T-helper 1 cell treated with Interleukin-12 subunit alpha and Interleukin-12 subunit beta and Interleukin-4 antibody, amounts not matched to agents 30 ng/mL and 1 ng/mL, for 36 hours (primary cell): ENCODE data around the gene NFATC4. TPM values are rescaled to one million over a fixed set of nuclear protein-coding genes. Genes with fewer than 3 reads are reported as not detected.
"Not testable (repeated sequence)": the region's sequence is repeated elsewhere in the genome, so short reads cannot be mapped to it uniquely, and the experiment has no call there.

Source experiments
- intact Hi-C: fragments of 100-400 bp; cut with micrococcal nuclease; formaldehyde crosslinking; loops from one replicate; pipeline ENCODE4 v1.15.1; 2024
- total RNA-seq: library from RNA; stranded (reverse); gene quantifications from 2 replicates; pipeline ENCODE4 v1.2.3, GENCODE V29; 2022

Gene NFATC4
- total RNA-seq, 1 donor from 2014 or later = not detected

DNA sequence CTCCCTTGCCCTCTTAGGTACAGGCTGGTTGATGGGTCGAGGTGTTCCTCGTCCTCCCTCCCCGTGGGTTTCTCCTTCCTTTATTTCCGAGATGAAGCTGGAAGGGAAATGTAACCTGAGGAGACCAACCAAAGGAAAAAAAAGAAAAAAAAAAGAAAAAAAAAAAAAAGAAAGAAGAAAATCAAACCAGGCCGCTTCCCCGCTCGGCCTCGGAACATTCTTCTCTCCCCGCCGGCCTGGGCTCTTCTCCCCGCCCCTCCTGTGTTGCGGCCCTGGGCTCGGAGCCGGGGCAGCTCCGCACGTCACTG lies 1.6 kb upstream of the NFATC4 start:
- intact Hi-C loops = loop anchor here (2.0 to 5.0 kb wide), 2 partner anchors 34 to 46 kb away; no protein-coding TSS in a partner anchor

DNA sequence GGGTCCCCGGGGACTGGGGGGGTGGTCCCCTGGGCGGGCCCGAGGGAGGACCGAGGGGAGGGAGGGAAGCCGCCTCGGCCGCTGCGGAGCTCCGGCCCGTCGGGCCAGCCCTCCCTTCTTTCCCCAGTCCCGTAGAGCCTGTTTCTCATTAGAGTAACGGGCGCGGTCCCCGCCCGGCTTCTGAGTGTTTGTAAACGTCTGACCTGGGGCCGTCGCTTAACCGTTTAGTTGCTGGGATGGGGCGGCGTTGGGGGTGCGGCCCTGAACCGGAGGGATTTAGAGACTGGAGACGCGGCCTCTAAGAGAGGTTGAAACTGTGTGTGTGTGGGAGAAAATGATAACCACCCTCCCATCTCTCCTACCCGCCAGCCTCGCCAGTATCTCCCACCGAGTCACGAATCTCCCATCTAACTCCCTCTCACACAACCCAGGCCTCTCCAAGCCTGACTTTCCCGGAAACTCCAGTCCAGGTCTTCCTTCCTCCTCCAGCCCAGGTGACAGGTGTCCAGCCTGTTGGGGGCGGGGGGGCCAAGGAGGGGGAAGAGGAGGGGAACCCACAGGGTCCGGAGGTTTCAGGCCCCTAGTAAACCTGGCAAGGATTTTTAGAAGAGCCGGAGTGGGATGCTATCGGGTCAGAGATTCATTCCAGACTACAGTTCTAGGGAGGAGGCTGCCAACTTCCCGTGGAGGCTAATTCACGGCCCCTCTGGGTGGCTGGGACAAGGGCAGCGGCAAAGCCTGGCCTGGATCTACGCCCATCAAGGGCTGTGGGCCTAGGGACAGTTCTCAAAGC lies 1.1 kb upstream of the NFATC4 start:
- intact Hi-C loops = loop anchor here (2.0 to 5.0 kb wide), 2 partner anchors 34 to 45 kb away; no protein-coding TSS in a partner anchor

DNA sequence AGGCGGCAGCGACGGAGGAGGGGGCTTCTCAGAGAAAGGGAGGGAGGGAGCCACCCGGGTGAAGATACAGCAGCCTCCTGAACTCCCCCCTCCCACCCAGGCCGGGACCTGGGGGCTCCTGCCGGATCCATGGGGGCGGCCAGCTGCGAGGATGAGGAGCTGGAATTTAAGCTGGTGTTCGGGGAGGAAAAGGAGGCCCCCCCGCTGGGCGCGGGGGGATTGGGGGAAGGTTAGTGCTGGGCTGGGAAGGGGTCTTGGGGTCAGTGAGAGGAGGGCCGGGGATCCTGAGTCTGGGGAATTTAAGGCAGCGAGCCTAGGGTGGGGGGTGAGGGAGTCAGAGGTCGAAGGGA lies 203 bp downstream of the NFATC4 start:
- intact Hi-C loops = loop anchor here (5.0 kb wide), 1 partner anchor 44 kb away; no protein-coding TSS in a partner anchor

DNA sequence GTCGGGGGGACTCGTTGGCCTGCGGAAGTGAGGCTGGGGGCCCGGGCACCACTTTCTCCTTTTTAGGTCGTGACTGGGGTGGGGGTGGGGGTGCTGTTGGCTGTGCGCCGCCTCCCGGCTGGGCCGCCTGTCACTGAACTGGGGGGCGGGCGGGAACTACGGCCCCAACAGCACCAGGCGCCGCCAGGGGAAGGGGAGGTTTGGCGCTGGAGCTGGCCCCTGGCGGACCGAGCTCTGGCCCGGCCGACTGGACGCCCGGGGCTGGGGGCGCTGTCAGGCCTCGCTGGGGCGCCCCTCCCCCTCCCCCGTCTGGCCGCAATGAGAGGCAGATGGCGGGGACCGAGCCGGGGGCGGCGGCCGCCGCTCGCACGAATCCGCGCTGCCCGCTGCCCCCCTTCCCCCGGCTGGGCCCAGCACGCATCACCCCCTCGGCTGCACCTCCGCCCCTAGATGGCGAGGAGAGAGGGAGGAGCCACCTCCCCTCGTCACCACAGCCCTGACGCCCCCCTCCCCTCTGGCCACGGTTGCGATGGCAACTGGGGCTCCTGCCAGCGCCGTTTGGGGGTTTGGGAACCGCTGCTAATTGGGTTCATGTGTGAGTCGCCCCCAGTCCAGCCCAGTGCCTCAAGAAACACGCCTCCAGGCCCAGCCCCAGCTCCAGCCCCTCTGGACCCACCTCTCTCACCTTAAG lies 723 bp downstream of the NFATC4 start:
- intact Hi-C loops = loop anchor here (5.0 kb wide), 1 partner anchor 44 kb away; no protein-coding TSS in a partner anchor

DNA sequence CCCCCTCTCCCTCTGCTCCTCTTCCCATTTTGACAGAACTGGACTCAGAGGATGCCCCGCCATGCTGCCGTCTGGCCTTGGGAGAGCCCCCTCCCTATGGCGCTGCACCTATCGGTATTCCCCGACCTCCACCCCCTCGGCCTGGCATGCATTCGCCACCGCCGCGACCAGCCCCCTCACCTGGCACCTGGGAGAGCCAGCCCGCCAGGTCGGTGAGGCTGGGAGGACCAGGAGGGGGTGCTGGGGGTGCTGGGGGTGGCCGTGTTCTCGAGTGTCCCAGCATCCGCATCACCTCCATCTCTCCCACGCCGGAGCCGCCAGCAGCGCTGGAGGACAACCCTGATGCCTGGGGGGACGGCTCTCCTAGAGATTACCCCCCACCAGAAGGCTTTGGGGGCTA lies 1.5 kb downstream of the NFATC4 start:
- intact Hi-C loops = loop anchor here (5.0 kb wide), 1 partner anchor 43 kb away; no protein-coding TSS in a partner anchor

DNA sequence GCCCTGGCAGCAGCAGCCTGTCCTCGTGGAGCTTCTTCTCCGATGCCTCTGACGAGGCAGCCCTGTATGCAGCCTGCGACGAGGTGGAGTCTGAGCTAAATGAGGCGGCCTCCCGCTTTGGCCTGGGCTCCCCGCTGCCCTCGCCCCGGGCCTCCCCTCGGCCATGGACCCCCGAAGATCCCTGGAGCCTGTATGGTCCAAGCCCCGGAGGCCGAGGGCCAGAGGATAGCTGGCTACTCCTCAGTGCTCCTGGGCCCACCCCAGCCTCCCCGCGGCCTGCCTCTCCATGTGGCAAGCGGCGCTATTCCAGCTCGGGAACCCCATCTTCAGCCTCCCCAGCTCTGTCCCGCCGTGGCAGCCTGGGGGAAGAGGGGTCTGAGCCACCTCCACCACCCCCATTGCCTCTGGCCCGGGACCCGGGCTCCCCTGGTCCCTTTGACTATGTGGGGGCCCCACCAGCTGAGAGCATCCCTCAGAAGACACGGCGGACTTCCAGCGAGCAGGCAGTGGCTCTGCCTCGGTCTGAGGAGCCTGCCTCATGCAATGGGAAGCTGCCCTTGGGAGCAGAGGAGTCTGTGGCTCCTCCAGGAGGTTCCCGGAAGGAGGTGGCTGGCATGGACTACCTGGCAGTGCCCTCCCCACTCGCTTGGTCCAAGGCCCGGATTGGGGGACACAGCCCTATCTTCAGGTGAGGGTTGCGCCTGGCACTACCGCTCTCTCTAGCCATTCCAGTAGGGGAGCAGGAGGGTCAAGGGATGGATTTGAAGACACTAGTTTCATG lies 2.1 kb downstream of the NFATC4 start:
- intact Hi-C loops = loop anchor here (5.0 kb wide), 1 partner anchor 42 kb away; no protein-coding TSS in a partner anchor

DNA sequence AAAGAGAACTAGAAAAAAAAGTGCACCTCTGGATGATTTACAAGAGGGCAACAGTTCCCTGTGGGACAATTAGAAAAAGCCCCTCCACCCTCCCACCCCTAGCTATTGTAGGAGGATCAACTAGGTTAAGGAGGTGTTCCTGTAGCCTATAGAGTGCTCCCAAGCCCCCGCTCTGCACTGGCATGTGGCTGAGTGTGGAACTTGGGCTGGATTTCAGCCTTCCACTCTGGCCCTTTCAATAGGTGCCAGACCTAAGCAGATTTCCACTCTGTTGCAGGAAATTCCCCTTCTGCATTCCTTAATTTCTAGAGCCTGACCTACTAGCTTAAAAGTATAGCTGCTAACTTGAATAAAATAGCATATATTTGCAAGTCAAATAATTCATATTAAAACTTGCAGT lies 2.8 kb downstream of the NFATC4 start:
- intact Hi-C loops = no loop called here

DNA sequence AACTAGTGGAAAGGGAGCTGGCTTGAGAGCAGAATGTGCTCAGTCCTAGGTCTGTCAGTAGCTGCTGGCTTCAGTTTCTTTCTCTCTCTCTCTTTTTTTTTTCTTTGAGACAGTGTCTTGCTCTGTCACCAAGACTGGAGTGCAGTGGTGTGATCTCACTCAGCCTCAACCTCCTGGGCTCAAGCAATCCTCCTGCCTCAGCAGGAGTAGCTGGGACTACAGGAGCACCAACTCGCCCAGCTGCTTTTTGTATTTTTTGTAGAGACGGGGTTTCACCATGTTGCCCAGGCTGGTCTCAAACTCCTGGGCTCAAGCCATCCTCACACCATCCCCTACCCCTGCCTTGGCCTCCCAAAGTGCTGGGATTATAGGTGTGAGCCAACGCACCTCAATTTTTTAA lies 3.6 kb downstream of the NFATC4 start:
- intact Hi-C loops = not testable (repeated sequence)

DNA sequence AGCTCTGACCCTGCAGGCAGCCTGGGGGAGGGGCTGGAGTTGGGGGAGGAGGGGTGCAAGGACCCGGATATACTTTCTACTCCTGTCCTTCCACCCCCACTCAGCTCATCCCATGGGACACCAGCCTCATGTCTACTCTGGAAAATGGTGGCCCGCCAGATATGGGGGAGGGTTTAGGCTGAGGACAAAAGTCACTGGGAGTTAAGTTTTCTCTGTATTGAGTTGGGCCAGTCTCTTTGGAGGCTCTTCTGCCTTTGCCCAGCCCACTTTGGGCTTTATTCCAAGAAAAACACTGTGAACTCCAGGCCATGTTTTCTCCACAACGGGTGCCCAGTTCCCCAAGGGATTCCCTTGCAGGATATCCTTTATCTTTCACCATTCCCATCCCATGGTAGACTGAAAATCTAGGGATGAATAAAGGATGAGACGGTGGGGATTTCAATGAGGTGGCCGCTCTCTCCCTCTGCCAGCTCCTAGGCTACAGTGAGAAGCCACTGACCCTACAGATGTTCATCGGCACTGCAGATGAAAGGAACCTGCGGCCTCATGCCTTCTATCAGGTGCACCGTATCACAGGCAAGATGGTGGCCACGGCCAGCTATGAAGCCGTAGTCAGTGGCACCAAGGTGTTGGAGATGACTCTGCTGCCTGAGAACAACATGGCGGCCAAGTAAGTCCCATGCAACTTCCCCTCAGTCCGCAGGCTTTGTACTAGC lies 4.9 kb downstream of the NFATC4 start:
- intact Hi-C loops = no loop called here

DNA sequence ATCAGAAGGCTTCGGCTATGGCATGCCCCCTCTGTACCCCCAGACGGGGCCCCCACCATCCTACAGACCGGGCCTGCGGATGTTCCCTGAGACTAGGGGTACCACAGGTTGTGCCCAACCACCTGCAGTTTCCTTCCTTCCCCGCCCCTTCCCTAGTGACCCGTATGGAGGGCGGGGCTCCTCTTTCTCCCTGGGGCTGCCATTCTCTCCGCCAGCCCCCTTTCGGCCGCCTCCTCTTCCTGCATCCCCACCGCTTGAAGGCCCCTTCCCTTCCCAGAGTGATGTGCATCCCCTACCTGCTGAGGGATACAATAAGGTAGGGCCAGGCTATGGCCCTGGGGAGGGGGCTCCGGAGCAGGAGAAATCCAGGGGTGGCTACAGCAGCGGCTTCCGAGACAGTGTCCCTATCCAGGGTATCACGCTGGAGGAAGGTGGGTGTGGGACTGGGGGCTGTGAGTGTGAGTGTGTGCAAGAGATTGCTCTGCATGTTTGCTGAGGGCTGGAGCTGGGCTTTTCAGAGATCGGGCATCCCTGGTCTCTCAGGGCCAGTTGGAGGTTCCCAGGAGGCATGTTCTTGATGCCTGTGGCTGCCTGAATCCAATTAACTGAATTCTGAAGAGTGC lies 8.6 kb downstream of the NFATC4 start:
- intact Hi-C loops = no loop called here

DNA sequence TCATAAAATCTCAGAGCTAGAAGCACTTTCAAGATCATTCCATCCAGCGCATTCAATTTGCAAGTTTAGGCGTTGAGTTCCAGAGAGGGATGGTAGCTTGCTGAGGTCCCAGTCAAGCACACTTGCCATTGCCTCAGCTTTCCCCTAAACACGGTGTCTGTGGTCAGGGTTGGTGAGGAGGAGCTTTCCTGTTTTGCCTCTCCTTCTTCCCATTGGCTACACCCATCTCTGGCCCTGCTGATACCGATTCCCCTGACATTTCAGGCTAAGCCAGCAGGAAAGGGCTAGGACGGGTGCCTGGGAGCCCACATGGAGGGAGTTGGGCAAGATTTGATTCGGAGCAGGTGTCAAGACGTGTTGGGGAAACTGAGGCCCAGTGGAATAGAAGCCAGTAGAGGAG lies 9.1 kb downstream of the NFATC4 start:
- intact Hi-C loops = no loop called here

DNA sequence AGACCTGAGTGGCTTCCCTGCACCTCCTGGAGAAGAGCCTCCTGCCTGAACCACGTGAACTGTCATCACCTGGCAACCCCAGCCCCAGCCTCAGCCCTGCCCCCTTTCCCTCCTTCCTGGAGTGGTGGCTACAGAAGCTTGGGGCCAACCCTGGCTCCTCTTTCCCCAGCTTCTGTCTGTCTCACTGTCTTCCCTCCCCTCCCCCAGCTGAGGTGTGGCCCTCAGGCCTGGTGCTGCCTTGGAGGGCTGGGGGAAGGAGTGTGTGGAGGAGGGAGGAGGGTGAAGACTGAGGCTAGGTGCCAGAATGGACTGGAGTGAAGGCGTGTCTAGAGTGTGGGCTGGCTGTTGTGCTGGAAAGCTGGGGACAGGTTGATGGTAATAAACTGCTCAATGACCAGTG lies 9.7 kb downstream of the NFATC4 start:
- intact Hi-C loops = no loop called here

DNA sequence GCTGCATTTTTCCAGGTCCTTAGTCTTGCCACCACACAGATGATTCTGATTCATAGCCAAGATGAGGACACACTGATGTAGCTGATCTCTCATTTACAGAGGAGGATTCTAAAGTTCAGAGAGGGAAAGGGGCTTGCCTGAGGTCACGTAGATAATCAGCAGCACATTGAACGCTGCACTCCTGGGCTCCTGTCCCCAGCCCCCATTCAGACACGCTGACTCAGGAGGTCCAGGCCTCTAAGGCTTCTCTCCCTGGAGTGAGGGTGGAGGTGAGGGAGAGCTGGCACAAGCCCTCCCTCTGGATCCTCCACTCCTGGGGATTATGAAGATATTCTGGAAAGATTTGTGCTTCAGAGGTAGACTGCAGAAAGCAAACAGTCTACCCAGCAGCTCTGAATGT lies 10.3 kb downstream of the NFATC4 start:
- intact Hi-C loops = no loop called here

DNA sequence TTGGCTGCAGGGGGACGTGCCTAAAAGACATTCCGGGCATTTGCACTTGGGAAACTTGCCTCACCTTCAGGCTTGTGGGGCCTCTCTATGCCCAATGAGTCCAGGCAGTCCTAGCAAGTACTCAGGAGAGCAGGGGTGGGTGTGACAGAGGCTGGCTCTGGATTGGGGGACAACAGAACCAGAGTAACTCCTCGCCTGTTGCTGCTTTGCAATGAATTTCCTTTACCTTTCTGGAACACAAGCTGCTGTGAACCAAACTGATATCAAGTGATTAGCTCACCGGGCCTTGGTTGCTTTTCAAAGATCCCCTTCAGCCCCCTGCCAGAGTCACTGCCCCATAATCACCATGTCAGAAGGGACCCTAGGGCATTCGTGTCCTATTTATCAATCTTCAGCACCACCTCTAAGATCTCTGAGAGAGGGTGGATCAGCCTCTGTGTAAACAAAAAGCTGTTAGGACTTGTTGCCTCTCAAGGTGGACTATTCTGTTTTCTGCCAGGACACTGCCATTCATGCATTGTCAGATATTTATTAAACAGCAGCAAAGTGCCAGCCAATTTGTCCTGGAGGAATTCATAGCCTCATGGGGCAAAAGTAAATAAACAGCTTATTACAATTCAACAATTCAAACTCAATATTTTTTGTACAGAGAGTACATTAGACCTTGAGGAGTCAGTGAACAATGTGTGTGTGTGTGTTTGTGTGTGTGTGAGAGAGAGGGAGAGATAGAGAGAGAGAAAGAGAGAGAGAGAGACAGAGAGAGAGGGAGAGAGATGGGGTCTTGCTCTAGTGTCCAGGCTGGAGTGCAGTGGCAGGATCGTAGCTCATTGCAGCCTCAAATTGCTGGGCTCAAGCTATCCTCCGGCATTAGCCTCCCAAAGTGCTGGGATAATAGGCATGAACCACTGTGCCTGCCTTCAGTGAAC lies 11.3 kb downstream of the NFATC4 start:
- intact Hi-C loops = no loop called here

DNA sequence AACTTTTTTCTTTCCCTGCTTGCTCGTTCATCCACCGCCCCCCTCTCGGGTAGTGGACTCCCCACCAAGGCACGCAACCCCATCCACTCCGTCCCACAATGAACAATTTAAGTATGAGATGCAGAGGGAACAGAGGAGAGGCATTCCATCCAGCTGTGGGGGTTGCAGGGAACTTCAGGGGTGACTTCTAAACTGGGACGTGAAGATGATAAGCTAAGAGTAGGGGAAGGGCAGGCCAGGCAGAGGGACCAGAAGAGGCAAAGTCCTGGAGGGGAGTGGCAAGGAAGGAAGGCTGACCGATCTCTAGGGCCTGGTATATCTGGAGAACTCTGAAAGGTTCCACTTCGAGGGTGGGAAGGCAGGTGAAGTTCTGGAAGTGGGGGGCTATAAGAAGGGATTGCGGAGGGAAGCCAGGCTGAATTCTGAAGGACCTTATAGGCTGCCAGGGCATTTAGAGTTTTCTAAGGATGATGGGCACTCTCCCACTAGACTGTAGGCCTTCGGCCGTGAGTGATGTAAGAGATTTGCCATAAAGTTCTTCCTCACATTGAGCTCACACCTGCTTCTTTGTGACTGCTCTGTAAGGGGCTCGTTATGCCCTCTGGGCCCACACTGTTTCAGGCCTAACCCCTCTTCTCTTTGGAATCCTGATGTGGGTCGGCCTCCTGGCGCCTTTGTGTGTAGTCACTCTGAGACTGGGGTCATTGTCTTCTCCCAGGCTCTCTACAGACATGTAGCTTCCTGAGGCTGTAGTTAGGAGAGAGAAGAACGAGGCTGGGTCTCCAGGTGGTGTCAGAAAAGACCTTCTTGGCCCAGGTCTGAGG lies 12.1 kb downstream of the NFATC4 start:
- intact Hi-C loops = no loop called here

DNA sequence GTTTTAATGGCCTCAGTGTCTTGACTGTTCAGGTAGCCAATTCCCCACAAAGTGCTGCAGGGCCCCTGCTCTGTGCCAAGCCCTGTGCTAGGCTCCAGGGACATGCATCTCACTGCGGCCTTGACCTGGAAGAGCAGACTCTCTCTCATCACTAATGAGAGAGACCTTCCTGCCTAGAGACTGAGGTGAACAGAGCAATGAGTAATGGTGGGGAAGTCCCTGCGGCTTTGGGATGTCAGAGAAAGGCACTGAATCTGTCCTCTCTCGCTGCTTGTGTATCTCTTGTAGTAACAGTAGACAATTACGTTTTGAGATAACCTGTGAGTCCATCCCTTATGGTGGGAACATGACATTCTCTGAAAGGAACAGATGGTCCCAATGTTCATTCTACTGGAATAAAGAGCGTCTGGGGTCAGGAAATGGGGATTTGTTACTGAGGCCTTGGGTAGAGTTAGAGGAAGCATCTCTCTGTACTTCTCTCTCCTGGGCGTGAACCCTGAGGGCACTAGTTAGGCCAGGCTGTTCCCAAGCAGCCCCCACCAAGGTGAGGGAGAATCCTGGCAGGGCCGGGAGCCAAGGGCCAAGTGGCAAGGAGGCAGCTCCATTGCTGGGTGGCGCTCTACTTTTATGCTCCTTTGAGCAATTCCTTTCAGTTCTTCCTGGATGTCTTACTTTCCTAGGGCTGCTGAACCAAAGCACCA lies 13.5 kb downstream of the NFATC4 start:
- intact Hi-C loops = no loop called here

DNA sequence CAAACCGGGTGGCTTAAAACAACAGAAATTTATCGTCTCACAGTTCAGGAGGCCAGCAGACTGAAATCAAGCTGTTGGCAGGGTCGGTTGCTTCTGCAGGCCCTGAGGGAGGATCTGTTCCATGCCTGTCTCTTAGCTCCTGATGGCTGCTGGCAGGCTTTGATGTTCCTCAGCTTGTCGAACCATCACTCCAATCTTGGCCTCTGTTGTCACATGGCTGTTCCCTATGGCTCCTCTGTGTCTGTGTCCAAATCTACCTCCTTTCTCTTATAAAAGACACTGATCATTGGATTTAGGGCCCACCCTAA lies 14.0 kb downstream of the NFATC4 start:
- intact Hi-C loops = no loop called here

DNA sequence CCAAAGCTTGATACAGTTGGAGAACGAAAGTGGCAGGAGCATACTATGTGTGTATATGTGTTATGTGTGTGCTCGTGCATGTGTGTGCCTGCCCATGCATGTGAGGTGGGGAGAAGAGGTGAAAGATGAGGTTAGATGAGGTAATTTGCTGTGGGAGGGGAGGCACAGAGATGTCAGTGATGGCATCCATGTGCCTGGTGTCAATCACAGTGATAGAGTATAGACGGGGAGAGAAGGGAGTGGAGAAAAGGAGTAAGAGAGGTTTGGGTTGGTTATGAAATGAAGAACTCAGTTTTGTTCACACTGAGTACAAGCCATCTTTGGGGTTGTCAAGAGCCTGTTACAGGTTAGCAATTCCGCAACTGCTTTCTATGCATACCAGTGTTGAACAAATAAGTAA lies 16.2 kb downstream of the NFATC4 start:
- intact Hi-C loops = no loop called here

DNA sequence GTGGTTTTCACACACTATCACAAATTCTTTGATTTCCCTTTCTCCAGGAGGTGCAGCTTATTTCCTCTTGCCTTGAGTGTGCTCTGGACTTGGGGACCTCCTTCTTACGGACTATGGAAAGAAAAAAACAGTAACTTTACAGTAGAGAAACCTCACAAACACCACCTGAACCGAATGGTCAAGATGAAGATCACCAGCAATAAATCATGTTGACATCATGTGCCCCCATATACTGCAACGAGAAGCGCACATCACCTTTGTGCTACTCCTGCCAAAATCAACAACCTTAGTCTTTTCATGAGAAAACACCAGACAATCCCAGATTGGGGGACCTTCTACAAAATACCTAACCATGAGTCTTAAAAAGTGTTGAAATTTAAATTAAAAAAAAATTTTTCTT lies 17.5 kb downstream of the NFATC4 start:
- intact Hi-C loops = no loop called here
